ENCODE data around the gene FAM24A. TPM values are rescaled to one million over a fixed set of nuclear protein-coding genes. Genes with fewer than 3 reads are reported as not detected.
"Not testable (repeated sequence)": the region's sequence is repeated elsewhere in the genome, so short reads cannot be mapped to it uniquely, and the experiment has no call there.

FAM24A gene
- not detected for polyA plus RNA-seq (ENCODE audit: insufficient read length)
- long read RNA-seq, donor 1 = 0 reads
- long read RNA-seq, donor 2 = 0 reads
- long read RNA-seq, donor 3 = 0 reads
- long read RNA-seq, donor 4 = 0 reads
- long read RNA-seq, donor 5 = 0 reads
- long read RNA-seq, donor 6 = 0 reads
- long read RNA-seq, donor 7 = 0 reads
- long read RNA-seq, donor 8 = 0 reads

GRCh38 chr10:122910310-122910709, at the start of gene FAM24A:
FAM24A (plus strand) TSS chr10:122910610; CDS start chr10:122911635, 1,025 bp downstream.
- no peak for DNase-seq

DNA sequence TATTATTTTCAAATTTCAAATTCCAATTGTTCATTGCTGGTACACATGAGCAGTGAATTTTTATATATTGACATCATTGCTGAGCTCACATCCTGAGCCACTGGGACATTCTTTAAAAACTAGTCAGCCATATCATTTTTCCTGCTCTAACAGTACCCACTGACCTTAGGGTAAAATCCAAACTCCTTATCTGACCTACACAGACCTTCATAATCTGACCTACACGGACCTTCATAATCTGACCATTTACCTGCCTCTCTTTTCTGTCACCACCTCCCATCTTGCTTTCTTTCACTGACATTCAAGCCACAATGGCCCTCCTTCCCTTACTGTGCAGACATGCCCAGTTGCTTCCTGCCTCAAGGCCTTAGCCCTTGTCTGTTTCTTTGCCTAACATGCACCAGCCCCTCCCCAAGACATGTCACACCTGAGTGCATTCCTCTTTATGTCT, 48.7 kb upstream of the FAM24A start:
- DNase-seq = no peak

DNA sequence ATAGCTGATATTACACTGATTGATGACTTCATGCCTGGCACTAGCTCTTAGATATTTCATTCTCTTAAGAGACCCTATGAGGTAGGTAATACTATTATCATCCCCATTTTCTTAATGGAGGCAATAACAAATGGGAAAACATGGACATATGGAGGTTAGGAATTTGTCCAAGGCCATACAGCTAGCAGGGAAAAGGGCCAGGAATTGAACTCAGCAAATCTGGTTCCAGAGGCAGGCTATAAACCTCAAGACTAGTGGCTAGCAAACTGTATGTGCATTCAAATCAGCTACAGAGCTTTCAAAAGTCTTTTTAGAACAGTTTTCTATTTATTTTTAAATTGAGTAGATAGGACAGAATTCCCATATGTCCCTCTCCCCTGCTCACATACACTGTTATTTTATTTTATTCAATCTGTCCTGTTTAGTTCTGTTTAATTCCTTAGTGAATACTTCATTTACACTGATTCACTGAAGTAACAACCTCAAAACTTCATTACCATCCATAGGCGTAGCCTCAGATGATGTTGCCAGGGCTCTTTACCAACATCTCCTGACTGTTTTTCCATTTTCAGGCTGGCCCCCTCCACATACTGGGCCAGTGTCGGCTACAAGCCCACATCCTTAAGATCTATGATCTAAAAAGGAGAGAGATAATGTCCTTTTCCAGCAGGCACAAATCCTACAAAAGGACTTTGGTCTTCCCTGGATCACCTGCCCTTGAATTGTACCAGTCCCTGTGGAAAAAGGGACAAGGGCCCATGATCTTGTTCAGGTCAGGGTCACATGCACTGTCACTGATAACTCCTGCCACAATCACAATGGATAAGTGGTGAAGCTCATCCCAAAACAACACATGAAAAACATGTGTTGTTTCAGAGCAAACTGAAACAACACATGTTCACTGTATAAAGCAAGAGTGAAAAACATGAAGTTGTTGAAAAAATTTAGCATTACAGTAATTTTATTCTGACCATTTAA, 46.9 kb upstream of the FAM24A start:
- DNase-seq = no peak

DNA sequence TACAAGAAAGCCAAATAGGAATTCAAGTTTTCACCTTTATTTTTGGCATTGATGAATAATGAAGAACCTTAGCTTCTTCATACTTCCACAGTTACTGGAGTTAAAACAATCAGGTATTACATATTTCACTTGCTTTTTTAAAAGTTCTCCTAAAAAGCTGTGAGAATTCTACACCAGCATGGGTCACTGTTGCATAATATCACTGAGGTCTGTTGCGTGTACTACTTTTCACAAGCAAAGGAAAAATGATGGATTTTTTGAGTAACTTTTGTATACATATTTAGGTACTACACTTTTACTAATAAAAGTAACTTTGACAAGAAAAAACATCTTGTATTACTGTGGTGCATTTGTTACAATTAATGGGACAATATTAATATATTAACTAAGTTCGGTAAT, 46.2 kb upstream of the FAM24A start:
- DNase-seq = no peak

GRCh38 chr10:122864901-122865300, 45.5 kb upstream of the FAM24A start:
- no peak for DNase-seq

DNA sequence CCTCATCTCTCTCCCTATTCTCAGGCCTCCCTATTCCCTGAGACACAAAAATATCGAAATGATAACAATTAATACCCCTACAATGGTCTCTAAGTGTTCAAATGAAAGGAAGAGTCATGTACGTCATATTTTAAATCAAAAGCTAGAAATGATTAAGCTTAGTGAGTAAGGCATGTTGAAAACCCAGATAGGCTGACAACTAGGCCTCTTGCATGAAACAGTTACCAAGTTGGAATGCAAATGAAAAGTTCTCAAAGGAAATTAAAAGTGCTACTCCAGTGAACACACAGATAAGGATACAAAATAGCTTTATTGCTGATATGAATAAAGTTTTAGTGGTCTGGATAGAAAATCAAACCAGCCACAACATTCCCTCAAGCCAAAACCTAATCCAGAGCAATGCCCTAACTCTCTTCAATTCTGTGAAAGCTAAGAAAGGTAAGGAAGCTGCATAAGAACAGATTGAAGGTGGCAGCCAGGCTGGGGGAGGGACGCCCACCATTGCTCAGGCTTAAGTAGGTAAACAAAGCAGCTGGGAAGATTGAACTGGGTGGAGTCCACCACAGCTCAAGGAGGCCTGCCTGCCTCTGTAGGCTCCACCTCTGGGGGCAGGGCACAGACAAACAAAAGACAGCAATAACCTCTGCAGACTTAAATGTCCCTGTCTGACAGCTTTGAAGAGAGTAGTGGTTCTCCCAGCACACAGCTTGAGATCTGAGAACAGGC, 43.5 kb upstream of the FAM24A start:
- not testable (repeated sequence) for DNase-seq

DNA sequence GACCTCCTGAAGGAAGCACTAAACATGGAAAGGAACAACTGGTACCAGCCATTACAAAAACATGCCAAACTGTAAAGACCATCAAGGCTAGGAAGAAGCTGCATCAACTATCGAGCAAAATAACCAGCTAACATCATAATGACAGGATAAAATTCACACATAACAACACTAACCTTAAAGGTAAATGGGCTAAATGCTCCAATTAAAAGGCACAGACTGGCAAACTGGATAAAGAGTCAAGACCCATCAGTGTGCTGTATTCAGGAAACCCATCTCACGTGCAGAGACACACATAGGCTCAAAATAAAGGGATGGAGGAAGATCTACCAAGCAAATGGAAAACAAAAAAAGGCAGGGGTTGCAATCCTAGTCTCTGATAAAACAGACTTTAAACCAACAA, 41.6 kb upstream of the FAM24A start:
- not testable (repeated sequence) for DNase-seq

- not testable (repeated sequence) for DNase-seq
Observed at GRCh38 chr10:122871947-122872346, 38.5 kb upstream of the FAM24A start.

- DNase-seq = no peak
Observed at GRCh38 chr10:122875843-122876466, 34.5 kb upstream of the FAM24A start.

GRCh38 chr10:122876467-122876855, 33.9 kb upstream of the FAM24A start:
- DNase-seq = no peak

- DNase-seq = no peak
Observed at GRCh38 chr10:122877264-122877663, 33.1 kb upstream of the FAM24A start.

DNA sequence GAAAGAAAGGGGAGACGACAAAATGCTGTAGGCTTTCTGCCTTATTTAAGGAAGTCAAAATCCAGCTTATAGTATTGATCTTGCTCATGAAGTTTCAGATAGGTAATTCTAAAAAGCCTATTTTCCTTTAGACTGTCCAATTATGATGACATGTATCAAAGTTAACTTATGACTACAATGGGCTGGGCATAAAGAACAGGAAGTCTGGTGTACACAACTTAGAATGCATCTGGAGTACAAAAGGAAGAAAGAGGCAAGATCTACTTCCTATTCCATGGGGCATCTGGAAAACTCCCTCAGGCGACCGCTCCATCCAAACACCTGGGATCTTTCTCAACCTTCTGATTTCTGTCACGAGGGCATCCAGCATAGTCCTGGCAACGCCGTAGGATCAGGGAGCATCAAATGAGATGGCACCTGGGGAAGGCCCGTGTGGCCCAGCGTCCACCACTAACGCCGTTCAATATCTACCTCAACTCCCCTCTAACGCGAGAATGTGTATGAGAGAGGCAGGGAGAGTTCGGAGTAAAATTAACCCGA, 31.5 kb upstream of the FAM24A start:
- DNase-seq = no peak

GRCh38 chr10:122879339-122880273, 30.8 kb upstream of the FAM24A start, which contains the start of gene FAM24B:
FAM24B (minus strand) TSS chr10:122879581; CDS start chr10:122850515, 29,066 bp downstream.
- peak; percentile 98 for DNase-seq

- DNase-seq = no peak
Observed at GRCh38 chr10:122882766-122883165, 27.6 kb upstream of the FAM24A start.

DNA sequence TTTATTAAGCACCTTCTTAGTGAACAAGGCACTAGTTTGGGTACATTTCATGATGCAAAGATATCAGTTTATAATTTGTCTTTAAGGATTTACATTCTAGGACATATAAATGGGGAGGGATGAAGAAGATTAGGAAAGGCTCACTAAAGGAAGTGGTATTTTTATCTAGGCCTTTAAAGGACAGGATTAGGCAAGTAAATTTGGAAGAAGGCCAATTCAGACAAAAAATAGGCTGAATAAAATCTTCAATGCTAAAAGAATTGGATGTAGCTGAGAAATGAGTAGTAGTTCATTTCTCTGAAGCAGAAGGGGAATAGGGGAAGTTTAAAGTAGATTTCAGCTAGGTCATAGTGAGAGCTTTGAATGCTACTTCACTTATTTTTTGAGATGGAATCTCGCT, 26.2 kb upstream of the FAM24A start:
- DNase-seq = no peak

DNA sequence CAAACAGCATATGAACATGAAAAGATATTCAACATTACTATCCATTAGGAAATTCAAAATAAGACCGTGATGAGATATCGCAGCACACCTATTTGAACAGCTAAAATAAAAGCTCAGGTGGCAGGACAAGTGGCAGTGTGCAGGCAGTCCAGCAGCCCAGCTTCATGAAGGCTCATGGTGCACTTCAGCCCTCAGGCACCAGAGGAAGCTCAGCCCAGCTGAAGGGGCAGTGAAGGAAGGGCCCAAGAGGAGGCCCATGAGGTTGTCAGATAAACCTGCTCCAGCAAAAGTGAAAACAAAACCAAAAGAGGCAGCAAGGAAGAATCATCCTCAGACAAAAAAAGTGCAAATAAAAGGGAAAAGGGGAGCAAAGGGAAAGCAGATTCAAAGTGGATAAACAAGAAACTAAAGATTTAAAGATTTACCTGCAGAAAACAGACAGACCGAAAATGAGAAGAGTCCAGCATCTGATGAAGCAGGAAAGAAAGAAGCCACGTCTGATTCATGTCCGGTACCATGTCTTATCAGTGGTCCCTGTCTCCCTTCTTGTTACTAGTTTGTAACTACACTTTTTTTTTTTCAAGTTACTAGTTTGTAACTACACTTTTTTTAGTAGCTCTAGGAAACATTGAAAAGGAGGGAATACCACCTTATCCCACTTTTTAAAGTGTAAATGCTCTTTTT, 16.0 kb upstream of the FAM24A start:
- DNase-seq = no peak

GRCh38 chr10:122903861-122904260, 6.5 kb upstream of the FAM24A start:
- DNase-seq = not testable (repeated sequence)

- peak; percentile 71 for DNase-seq
Observed at GRCh38 chr10:122911889-122912484, 1.6 kb downstream of the FAM24A start.

- DNase-seq = no peak
Observed at GRCh38 chr10:122915700-122916099, 5.3 kb downstream of the FAM24A start.
